GM21526 (cell line): Measurements from ENCODE around the gene NME3.

Source experiments
- ATAC-seq: cut with Tn5 transposase; IDR thresholded peaks from one replicate; pipeline ENCODE4 v1.9.1; 2021; ENCODE audit warnings: moderate library complexity; ENCODE audit not compliant: unreplicated experiment, low FRiP score

NME3 gene

GRCh38 chr16:1731073-1731472 is 40.3 kb downstream of the NME3 start:
- no peak for ATAC-seq

DNA sequence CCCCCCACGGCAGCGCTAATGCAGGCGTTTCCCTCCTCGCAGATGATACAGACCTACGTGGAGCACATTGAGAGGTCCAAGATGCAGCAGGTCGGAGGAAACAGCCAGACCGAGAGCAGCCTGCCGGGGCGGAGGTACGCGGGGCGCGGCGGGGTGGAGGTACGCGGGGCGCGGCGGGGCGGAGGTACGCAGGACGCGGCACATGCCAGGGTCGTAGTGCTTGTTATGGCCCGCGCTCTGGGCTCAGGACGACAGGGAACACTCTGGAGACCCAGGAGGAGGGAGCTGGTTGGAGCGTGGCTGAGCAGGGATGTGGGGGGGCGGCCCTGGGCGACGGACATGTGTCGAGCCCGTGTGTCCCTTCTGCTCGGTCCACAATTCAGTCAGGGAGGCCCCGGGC is 41.9 kb downstream of the NME3 start:
- ATAC-seq: no peak

- no peak for ATAC-seq
Observed at GRCh38 chr16:1729026-1729425, 42.3 kb downstream of the NME3 start.

DNA sequence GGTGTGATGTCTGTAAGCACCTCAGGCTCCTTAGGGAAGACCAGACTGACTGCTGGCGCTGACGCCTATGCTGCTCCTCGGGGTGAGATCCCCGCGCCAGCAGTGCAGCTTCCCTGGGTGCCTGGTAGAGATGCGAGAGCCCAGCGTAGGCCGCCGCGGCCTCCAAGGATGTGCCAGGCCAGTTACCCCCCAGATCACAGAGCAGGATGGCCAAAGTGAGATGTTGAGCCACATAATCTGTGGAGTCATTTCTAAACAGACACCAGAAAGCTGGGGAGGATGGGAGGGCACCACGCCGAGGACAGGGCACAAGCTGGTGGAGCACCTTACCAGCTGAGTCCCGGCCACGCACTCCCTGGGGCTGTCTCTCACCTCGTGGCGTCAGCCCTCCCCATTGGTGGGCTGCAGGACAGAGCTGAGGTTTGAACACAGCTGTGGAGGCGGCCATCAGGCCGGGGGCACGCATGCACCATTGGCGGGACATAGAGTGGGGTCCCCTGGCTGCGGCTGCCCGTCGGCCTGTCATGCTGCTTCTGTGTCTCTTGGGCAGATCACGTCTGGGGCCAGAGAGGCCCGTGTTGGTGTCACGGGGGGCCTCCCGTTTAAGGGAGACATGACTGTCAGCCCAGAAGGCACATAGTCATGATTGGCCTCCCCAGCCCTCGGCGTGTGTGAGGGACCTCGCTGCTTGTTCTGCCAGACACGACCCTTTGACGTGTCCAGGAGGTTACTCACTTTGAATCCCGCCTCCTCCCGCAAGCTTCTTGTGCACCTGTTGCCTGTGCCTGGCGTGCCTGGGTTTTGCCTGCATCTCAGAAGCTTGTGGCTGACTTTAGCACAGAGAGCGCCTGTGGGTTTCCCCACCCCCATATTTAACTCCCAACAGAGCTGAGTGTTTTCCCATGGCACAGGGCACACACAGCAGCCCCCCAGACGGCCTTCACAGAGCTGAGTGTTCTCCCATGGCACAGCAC is 43.4 kb downstream of the NME3 start:
- ATAC-seq: no peak

DNA sequence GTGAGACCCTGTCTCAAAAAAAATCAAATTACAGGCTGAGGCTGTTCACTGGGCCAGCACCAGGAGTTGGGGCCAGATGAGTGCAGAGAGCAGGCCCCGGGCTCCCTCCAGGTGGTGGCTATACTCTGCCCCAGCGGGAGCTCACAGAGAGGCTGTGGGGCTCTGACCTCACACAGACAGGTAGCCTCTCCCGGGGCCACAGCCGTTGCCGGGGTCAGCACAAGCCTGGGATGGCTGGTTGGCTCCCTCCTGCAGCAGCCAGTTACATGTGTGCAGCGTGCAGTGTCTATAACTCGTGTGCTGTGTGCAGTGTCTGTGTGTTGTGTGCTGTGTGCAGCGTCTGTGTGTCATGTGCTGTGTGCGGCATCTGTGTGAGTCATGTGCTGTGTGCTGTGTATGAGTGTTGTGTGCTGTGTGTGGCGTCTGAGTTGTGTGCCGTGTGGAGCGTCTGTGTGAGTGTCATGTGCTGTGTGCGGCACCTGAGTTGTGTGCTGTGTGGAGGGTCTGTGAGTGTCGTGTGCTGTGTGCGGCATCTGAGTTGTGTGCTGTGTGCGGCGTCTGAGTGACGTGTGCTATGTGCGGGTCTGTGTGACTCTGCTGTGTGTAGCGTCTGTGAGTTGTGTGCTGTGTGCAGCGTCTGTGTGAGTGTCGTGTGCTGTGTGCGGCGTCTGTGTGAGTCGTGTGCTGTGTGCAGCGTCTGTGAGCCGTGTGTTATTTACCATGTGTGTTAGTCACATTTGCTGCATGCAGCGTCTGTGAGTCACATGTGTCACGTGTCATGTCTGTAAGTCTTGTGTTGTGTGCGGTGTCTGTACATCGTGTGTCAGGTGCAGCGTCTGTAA is 44.5 kb downstream of the NME3 start:
- no peak for ATAC-seq

GRCh38 chr16:1724491-1724890 is 46.9 kb downstream of the NME3 start:
- no peak for ATAC-seq

DNA sequence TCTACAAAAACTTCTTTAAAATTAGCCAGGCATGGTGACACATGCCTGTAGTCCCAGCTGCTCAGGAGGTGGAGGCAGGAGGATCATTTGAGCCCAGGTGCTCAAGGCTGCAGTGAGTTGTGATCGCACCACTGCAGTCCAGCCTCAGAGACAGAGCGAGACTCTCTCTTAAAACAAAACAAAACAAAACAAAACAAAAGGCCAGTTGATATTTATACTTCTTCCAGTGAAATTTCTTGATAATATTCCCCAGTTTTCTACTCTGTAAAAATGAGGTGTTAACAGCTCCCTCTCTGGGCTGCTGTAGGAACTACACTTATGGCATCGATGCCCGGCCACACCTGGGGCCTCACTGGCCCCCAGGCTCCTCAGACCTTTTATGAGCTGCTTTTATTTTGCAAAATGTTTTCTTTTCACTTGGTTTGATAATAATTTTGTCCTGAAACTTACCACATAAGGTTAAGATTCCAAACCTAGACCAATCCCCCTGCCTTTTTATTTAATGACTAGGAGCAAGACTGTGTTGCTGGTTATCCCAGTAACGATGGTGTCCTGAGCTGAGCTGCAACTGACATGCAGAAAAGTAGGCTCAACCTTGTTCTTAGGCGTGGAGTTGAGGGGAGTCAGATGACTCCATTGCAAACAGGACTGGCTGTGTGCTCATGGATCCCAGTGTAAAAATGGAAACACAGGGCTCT is 47.7 kb downstream of the NME3 start:
- no peak for ATAC-seq

- ATAC-seq: no peak
Observed at GRCh38 chr16:1721372-1721771, 50.0 kb downstream of the NME3 start.
